Lung (tissue), 12 donors: ENCODE measurements around the gene DBNDD1. TPM values are rescaled to one million over a fixed set of nuclear protein-coding genes. Genes with fewer than 3 reads are reported as not detected.

Source experiments
- ATAC-seq: fragments of 200-7000 bp; cut with Tn5 transposase; one replicate; pipeline ENCODE4 v1.9.1; 2020; ENCODE audit warnings: moderate number of reproducible peaks; ENCODE audit not compliant: insufficient read depth, low FRiP score
- DNase-seq, 3 donors: peaks; one replicate each; pipeline ENCODE4 v3.0.0-alpha.2; 2013 to 2017
- H3K27ac ChIP-seq, 2 donors: one replicate each; pipeline ENCODE4 v1.5.1; 2013; ENCODE audit warnings: mild to moderate bottlenecking in 2 of 2, moderate library complexity in 2 of 2, control low read depth in 1 of 2, inconsistent platforms in 1 of 2, low read depth in 1 of 2, low read length in 1 of 2
- H3K27me3 ChIP-seq, 3 donors: one replicate each; pipeline ENCODE4 v1.5.1; 2013; ENCODE audit warnings: low read length in 2 of 3; ENCODE audit not compliant: control insufficient read depth in 3 of 3, insufficient read depth in 3 of 3
- H3K36me3 ChIP-seq, 4 donors: one replicate each; pipeline ENCODE4 v1.5.1; 2013; ENCODE audit warnings: low read length in 4 of 4, mild to moderate bottlenecking in 1 of 4, moderate library complexity in 1 of 4; ENCODE audit not compliant: control insufficient read depth in 4 of 4, insufficient read depth in 4 of 4
- H3K4me1 ChIP-seq, 5 donors: one replicate each; pipeline ENCODE4 v1.5.1; 2013; ENCODE audit warnings: low read length in 5 of 5, mild to moderate bottlenecking in 2 of 5, moderate library complexity in 1 of 5; ENCODE audit not compliant: control insufficient read depth in 5 of 5, insufficient read depth in 5 of 5
- H3K4me3 ChIP-seq: one replicate; pipeline ENCODE4 v1.5.1; 2013; ENCODE audit warnings: mild to moderate bottlenecking, control low read depth, moderate library complexity
- H3K9ac ChIP-seq, 2 donors: one replicate each; pipeline ENCODE4 v1.5.1; 2013; ENCODE audit warnings: low read length in 2 of 2, control low read depth in 1 of 2; ENCODE audit not compliant: insufficient read depth in 1 of 2
- H3K9me3 ChIP-seq, 4 donors: one replicate each; pipeline ENCODE4 v1.5.1; 2013; ENCODE audit warnings: low read length in 3 of 4, mild to moderate bottlenecking in 1 of 4, moderate library complexity in 1 of 4; ENCODE audit not compliant: control insufficient read depth in 4 of 4, insufficient read depth in 3 of 4
- WGBS, 2 donors: extraction: QIAGEN DNeasy Blood & Tissue Kit; methylation state at CpG; one replicate each; pipeline ENCODE4 v1.1.7; 2013; 5-methylcytosine and 5-hydroxymethylcytosine counted together
- polyA plus RNA-seq, 2 donors: library from polyadenylated mRNA; stranded (reverse); fragments of 200-250 nt; gene quantifications; one replicate each; pipeline ENCODE4 v1.2.1, GENCODE V29; 2013
- total RNA-seq, 2 donors: library from RNA; depleted of rRNA in 1 of 2; stranded (reverse); fragments of >200 nt in 1 of 2; gene quantifications; one replicate each; pipeline ENCODE4 v1.2.1, GENCODE V29; 2014 to 2021
- TF ChIP-seq, protein P1 (sequence below): IDR thresholded peaks from 2 replicates; pipeline ENCODE4 v1.5.1; 2012; ENCODE audit warnings: mild to moderate bottlenecking; ENCODE audit errors: control extremely low read depth, extremely low read depth
- donor health status: control.
- donor health status: control.
- donor health status: Bipolar disorder and iron deficiency.
- donor health status: healthy.
- donor health status: DM: yes; HTN: yes; CAD: no.

Gene DBNDD1
- total and polyA plus RNA-seq, 4 donors: 2.5 to 5.8 (median 4.5) TPM

DNA sequence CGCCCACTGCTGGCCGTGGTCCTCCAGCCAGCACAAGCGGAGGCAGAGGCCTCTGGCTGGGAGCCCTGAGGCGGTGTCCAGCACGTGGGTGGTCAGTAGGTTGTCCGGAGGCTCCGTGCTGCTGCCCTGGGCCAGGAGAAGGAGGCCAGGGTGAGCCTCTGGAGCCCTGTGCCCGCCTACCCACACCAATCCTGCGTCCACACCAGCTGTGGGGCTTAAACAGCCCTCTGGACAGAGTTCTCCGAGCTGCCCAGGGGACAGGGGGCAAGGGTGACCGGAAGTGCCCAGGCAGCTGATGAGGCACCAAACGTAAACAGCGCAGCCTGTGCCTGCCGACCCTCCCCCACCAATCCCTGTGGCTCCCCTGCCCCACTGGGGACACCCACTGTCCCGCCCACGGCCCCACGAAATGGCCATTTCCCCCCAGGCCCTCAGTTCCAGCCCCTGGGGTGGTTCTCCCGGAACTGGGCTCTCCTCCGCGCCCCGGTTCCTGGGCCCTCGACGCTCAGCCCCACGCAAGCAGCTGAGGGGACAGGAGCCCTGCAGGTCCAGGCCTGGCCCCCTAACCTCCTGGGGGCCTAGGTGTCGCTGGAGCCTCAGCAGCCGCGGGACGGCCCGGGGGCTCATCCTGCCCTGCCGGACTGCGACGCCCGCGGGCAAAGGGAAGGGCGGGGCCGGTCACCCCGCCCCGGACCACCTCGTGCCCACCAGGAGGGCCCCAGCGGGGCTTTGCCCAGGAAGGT is 27.9 kb upstream of the DBNDD1 start:
- Histone ChIP-seq H3K36me3 (peaks cover 0 to 13% (median 5%) of the 10 kb centered on the region in 4 donors), H3K9me3 (no peaks in the 10 kb centered on the region), H3K27ac (no peak overlapping the region), H3K4me1 (peaks cover 0 to 14% (median 5%) of the 10 kb centered on the region in 5 donors), H3K9ac (no peak overlapping the region), H3K4me3 (no peak overlapping the region), H3K27me3 (no peaks in the 10 kb centered on the region)
- 2% methylated on average over 35 to 40 of the region's 40 CpGs for WGBS, 2 donors
- DNase-seq (peak; percentile 72 to 81 (median 74)), ATAC-seq (peak; percentile 62)
- TF ChIP-seq, protein P1, sequence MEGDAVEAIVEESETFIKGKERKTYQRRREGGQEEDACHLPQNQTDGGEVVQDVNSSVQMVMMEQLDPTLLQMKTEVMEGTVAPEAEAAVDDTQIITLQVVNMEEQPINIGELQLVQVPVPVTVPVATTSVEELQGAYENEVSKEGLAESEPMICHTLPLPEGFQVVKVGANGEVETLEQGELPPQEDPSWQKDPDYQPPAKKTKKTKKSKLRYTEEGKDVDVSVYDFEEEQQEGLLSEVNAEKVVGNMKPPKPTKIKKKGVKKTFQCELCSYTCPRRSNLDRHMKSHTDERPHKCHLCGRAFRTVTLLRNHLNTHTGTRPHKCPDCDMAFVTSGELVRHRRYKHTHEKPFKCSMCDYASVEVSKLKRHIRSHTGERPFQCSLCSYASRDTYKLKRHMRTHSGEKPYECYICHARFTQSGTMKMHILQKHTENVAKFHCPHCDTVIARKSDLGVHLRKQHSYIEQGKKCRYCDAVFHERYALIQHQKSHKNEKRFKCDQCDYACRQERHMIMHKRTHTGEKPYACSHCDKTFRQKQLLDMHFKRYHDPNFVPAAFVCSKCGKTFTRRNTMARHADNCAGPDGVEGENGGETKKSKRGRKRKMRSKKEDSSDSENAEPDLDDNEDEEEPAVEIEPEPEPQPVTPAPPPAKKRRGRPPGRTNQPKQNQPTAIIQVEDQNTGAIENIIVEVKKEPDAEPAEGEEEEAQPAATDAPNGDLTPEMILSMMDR: no peak

DNA sequence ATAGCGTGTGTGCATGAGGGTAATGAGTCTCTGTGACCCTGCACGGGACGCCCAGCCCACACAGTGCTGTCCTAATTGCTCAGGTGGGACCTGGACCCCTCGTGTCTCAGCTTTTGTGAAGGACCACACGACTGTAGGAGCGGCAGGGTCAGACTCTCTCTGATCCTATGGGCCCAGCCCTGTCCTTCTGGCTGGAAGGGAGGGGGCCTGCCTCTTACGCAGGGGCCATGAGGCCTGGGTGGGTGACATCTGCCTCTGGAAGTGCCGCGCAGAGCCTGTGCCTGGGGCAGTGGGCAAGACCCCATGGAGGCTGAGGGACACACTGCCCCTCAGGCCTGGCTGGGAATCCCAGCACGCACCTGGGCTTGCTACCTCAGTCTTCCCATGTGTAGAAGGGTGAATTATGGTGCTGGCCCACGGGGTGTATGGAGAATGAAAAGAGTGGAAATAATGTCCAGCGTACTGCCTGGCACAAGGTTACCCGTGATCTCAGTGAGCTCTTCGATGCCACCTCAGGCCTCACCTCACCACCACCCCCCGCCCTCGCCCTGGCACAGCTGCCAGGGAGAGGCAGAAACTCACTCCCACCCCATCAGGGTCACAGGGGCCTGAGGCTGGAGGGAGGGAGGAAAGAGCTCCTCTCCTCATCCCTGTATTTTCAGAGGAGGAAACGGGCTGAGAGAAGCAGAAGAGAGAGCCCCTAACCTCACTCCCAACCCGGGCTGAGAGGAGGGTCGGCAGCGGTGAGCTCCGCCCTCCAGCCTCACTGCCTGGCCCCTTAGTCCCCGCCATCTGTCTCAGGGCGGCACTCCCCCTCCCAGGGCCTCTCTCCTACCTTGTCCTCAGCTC is 27.1 kb upstream of the DBNDD1 start:
- Histone ChIP-seq H3K9me3 (no peaks in the 10 kb centered on the region), H3K27ac (no peak overlapping the region), H3K4me1 (peaks cover 0 to 14% (median 5%) of the 10 kb centered on the region in 5 donors), H3K9ac (no peak overlapping the region), H3K36me3 (peaks cover 0 to 14% (median 6%) of the 10 kb centered on the region in 4 donors), H3K4me3 (no peak overlapping the region), H3K27me3 (no peaks in the 10 kb centered on the region)
- TF ChIP-seq, protein P1: no peak
- DNase-seq: no peak
- WGBS, 2 donors: 45 to 53% methylated on average over 23 of the region's 23 CpGs
- no peak for ATAC-seq

DNA sequence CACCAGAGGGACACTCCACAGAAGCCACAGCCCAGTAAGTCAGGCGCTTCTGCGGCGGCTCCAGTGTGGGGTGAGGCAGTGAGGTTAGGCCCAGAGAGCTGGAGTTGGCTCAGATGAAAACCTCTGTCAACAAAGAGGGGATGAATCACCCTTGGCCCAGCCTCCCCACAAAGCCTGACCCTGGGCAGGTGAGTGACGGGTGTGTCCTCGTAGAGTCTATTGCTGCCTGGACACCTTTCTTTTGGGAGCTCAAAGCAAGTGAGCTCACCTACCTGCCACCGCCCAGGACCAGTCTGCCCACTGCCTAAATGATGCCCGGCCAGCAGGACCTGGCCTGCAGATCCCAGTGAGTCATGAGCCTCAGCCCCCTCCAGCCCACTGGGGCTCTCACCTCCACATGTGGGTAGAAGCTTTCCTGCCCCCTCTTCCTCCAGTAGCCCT is 24.9 kb upstream of the DBNDD1 start:
- no peak for DNase-seq
- Histone ChIP-seq H3K36me3 (peaks cover 0 to 30% (median 9%) of the 10 kb centered on the region in 4 donors), H3K4me1 (peaks cover 0 to 14% (median 5%) of the 10 kb centered on the region in 5 donors), H3K27me3 (no peaks in the 10 kb centered on the region), H3K9me3 (no peaks in the 10 kb centered on the region), H3K27ac (peak overlapping the region in 1 of 2 donors; percentile 10), H3K4me3 (no peak overlapping the region), H3K9ac (no peak overlapping the region)
- WGBS, 2 donors: 75 to 95% methylated on average over 7 of the region's 7 CpGs
- TF ChIP-seq, protein P1: no peak
- no peak for ATAC-seq
